ENCODE measurements around the gene BCL3.

The BCL3 gene

GRCh38 chr19:44807652-44808462, 59.3 kb downstream of the BCL3 start:
- peak; percentile 71 for DNase-seq
- H3K27ac ChIP-seq: no peak overlapping the region
- peak; percentile 49 for TF ChIP-seq CTCF (IDR thresholded peaks at IDR 0.05; ENCODE audit: low read depth, low read length)
- no peaks in the 10 kb centered on the region; the same call in 1 of the 2 replicates for H3K36me3 ChIP-seq
- no peaks in the 10 kb centered on the region for H3K9me3 ChIP-seq (ENCODE audit: severe bottlenecking)
- no peaks in the 10 kb centered on the region for H3K27me3 ChIP-seq (ENCODE audit: insufficient read depth, low read depth, severe bottlenecking)
- no peak overlapping the region for H3K4me3 ChIP-seq (ENCODE audit: low read depth, low read length)

GRCh38 chr19:44808463-44809371, 60.2 kb downstream of the BCL3 start, which contains the start of gene BCAM:
Gene BCAM (plus strand): TSS chr19:44809103. CDS start chr19:44809125, 22 bp downstream.
- TF ChIP-seq CTCF (IDR thresholded peaks at IDR 0.05; ENCODE audit: low read depth, low read length): no peak
- Histone ChIP-seq H3K27me3 (ENCODE audit: insufficient read depth, low read depth, severe bottlenecking) (no peaks in the 10 kb centered on the region), H3K36me3 (peaks cover 3% of the 10 kb centered on the region), H3K4me3 (ENCODE audit: low read depth, low read length) (peak within 1 kb of the TSS; percentile 70), H3K9me3 (ENCODE audit: severe bottlenecking) (no peaks in the 10 kb centered on the region), H3K27ac (peak within 1 kb of the TSS; percentile 49)
- DNase-seq: peak; percentile 39
